ENCODE results near the gene LRRN2. TPM values are rescaled to one million over a fixed set of nuclear protein-coding genes. Genes with fewer than 3 reads are reported as not detected.

The LRRN2 gene
- total RNA-seq, 1 experiment from 2014 or later = 5.0 TPM

DNA sequence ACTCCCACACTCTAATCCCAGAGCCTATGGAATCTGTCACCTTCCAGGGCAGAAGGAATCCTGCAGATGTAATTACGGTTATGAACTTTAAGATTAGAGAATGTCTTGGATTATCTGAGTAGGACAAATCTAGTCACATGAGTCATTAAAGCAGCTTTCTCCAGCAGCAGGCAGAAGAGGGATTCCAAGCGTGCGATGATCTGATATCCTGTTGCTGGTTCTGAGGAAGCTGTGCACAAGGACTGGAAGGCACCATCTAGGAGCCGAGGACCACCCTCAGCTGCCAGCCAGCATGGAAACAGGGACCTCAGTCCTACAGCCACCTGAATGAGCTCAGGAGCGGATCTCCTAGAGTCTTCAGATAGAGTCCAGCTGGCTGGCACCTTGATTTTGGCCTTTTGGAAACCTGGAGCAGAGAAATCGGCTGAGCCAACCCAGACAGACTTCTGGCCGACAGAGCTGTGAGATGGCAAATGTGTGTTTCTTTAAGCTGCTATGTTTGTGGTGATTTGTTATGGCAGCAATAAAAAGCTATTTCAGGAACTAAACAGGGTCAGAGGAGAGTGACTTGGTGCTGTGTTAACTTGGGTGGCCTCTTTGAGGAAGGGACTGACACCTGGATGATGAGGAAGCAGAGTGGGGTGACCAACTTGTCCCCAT is 34.5 kb downstream of the LRRN2 start:
- Histone ChIP-seq H3K9me2 (replicated peaks; ENCODE audit: low read length) (no peaks in the 10 kb centered on the region), H3K79me2 (ENCODE audit: low read length) (no peaks in the 10 kb centered on the region), H3K4me2 (ENCODE audit: low read length) (no peak overlapping the region), H3K36me3 (ENCODE audit: low read depth, low read length) (no peaks in the 10 kb centered on the region), H3K27ac (ENCODE audit: low read length) (no peak overlapping the region), H4K20me1 (ENCODE audit: low read length) (no peaks in the 10 kb centered on the region), H3K4me1 (ENCODE audit: insufficient read depth, low read length) (peaks cover 10% of the 10 kb centered on the region), H2AFZ (ENCODE audit: low read length) (no peak overlapping the region), H3F3A (ENCODE audit: low read length, unreplicated experiment) (no peaks in the 10 kb centered on the region), H3K27me3 (ENCODE audit: low read length) (no peaks in the 10 kb centered on the region), H3K4me3 (ENCODE audit: low read length) (no peak overlapping the region), H3K9me3 (ENCODE audit: low read length) (no peaks in the 10 kb centered on the region), H3K9ac (ENCODE audit: low read length) (no peak overlapping the region)
- BruUV-seq (replicated peaks) = no TSS peak
- CTCF ChIA-PET = no interaction called here
- DNase-seq (no peak), ATAC-seq (no peak)
- TF ChIP-seq EZH2phosphoT487 (IDR thresholded peaks at IDR 0.05; ENCODE audit: borderline replicate concordance, low read length) (no peak), EZH2 (IDR thresholded peaks at IDR 0.05; ENCODE audit: low read length, unreplicated experiment) (no peak)
- TF ChIP-seq, protein P1, sequence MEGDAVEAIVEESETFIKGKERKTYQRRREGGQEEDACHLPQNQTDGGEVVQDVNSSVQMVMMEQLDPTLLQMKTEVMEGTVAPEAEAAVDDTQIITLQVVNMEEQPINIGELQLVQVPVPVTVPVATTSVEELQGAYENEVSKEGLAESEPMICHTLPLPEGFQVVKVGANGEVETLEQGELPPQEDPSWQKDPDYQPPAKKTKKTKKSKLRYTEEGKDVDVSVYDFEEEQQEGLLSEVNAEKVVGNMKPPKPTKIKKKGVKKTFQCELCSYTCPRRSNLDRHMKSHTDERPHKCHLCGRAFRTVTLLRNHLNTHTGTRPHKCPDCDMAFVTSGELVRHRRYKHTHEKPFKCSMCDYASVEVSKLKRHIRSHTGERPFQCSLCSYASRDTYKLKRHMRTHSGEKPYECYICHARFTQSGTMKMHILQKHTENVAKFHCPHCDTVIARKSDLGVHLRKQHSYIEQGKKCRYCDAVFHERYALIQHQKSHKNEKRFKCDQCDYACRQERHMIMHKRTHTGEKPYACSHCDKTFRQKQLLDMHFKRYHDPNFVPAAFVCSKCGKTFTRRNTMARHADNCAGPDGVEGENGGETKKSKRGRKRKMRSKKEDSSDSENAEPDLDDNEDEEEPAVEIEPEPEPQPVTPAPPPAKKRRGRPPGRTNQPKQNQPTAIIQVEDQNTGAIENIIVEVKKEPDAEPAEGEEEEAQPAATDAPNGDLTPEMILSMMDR (conservative IDR thresholded peaks at IDR 0.05; ENCODE audit: low read depth, low read length) = no peak
- POLR2A ChIA-PET (ENCODE audit: unreplicated experiment) = no interaction called here
- intact Hi-C loops (cut with micrococcal nuclease) = no loop called here

DNA sequence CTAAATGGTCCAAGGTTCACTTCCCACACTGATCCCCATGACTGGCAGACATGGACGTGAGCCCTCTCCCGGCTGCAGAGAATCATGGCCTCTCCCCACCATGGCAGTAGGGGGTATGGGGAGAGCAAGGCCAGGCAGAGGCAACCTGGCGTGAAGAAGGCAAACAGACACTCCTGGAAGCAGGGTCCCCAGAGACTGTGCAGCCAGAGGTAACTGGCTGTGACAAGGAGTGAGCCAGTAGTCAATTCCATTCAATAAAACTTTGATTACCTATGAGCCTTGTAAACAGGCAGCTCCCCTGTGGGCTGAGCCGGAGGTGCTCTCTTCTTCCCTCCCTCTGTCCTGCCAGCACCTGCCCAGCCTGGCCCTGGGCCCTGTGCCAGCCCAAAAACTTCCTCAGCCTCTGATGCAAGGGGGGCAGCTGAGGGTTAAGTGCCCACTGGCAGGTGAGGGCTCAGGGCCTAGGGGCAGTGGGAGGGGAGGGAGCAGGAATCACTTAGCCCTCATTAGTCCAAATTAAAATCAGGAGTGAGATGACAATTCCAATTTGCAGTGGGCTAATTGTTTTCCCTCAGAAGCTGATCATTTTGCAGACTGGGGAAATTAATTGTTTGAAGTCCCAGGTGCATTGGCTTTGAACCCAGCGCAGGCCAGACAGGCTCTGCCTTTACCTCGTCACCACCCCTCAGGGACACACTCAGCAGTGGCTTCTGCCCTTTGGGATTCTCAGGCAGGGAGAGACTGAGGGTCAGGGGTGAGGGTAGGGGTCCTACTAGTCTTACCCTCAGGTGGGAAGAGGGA is 35.6 kb downstream of the LRRN2 start:
- BruUV-seq (replicated peaks) = no TSS peak
- ChIA-PET CTCF (no interaction called here), POLR2A (ENCODE audit: unreplicated experiment) (no interaction called here)
- no peak overlapping the region for H3K27ac ChIP-seq (ENCODE audit: low read length)
- DNase-seq (no peak), ATAC-seq (no peak)
- no peaks in the 10 kb centered on the region for H3F3A ChIP-seq (ENCODE audit: low read length, unreplicated experiment)
- no peaks in the 10 kb centered on the region for H3K36me3 ChIP-seq (ENCODE audit: low read depth, low read length)
- H3K9ac ChIP-seq (ENCODE audit: low read length) = no peak overlapping the region
- no peaks in the 10 kb centered on the region for H3K27me3 ChIP-seq (ENCODE audit: low read length)
- no peaks in the 10 kb centered on the region for H4K20me1 ChIP-seq (ENCODE audit: low read length)
- no peak for TF ChIP-seq EZH2 (IDR thresholded peaks at IDR 0.05; ENCODE audit: low read length, unreplicated experiment)
- no peak for TF ChIP-seq EZH2phosphoT487 (IDR thresholded peaks at IDR 0.05; ENCODE audit: borderline replicate concordance, low read length)
- TF ChIP-seq, protein P1 (conservative IDR thresholded peaks at IDR 0.05; ENCODE audit: low read depth, low read length) = no peak
- H3K4me1 ChIP-seq (ENCODE audit: insufficient read depth, low read length) = peaks cover 10% of the 10 kb centered on the region
- H3K4me3 ChIP-seq (ENCODE audit: low read length) = no peak overlapping the region
- H3K9me3 ChIP-seq (ENCODE audit: low read length) = no peaks in the 10 kb centered on the region
- no peaks in the 10 kb centered on the region for H3K79me2 ChIP-seq (ENCODE audit: low read length)
- no peak overlapping the region for H3K4me2 ChIP-seq (ENCODE audit: low read length)
- intact Hi-C loops (cut with micrococcal nuclease) = no loop called here
- no peaks in the 10 kb centered on the region for H3K9me2 ChIP-seq (replicated peaks; ENCODE audit: low read length)
- no peak overlapping the region for H2AFZ ChIP-seq (ENCODE audit: low read length)

DNA sequence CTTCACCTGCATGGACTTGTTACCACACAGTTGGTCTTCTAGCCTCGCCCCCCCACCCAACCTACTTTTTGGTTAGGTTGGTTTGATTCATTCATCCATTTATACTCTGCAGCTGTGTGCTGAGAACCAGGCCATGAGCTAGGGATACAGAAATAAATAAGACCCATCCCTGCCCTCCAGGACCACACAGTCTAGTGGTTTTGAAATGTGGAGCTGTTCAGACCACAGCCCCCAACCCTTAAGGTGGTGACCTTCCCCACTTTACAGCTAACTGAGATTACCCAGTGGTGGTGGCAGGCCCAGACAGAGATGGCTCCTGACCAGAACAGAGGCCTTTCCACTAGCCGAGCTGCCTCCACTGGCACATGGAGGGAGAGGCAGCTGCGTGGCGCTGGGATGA is 37.0 kb downstream of the LRRN2 start:
- H2AFZ ChIP-seq (ENCODE audit: low read length) = no peak overlapping the region
- no peak overlapping the region for H3K4me2 ChIP-seq (ENCODE audit: low read length)
- ATAC-seq (no peak), DNase-seq (no peak)
- no peak overlapping the region for H3K4me3 ChIP-seq (ENCODE audit: low read length)
- H3K9me2 ChIP-seq (replicated peaks; ENCODE audit: low read length) = no peaks in the 10 kb centered on the region
- peaks cover 10% of the 10 kb centered on the region for H3K4me1 ChIP-seq (ENCODE audit: insufficient read depth, low read length)
- BruUV-seq (replicated peaks) = no TSS peak
- ChIA-PET POLR2A (ENCODE audit: unreplicated experiment) (no interaction called here), CTCF (no interaction called here)
- no peaks in the 10 kb centered on the region for H3K36me3 ChIP-seq (ENCODE audit: low read depth, low read length)
- TF ChIP-seq EZH2 (IDR thresholded peaks at IDR 0.05; ENCODE audit: low read length, unreplicated experiment) (no peak), EZH2phosphoT487 (IDR thresholded peaks at IDR 0.05; ENCODE audit: borderline replicate concordance, low read length) (no peak)
- TF ChIP-seq, protein P1 (conservative IDR thresholded peaks at IDR 0.05; ENCODE audit: low read depth, low read length) = no peak
- no peaks in the 10 kb centered on the region for H3K9me3 ChIP-seq (ENCODE audit: low read length)
- H3K27me3 ChIP-seq (ENCODE audit: low read length) = no peaks in the 10 kb centered on the region
- H3K79me2 ChIP-seq (ENCODE audit: low read length) = no peaks in the 10 kb centered on the region
- intact Hi-C loops (cut with micrococcal nuclease) = no loop called here
- no peak overlapping the region for H3K9ac ChIP-seq (ENCODE audit: low read length)
- no peaks in the 10 kb centered on the region for H4K20me1 ChIP-seq (ENCODE audit: low read length)
- no peaks in the 10 kb centered on the region for H3F3A ChIP-seq (ENCODE audit: low read length, unreplicated experiment)
- no peak overlapping the region for H3K27ac ChIP-seq (ENCODE audit: low read length)
